Measurements from ENCODE around the gene VN1R5.
"Not testable (repeated sequence)": the region's sequence is repeated elsewhere in the genome, so short reads cannot be mapped to it uniquely, and the experiment has no call there.

The VN1R5 gene

DNA sequence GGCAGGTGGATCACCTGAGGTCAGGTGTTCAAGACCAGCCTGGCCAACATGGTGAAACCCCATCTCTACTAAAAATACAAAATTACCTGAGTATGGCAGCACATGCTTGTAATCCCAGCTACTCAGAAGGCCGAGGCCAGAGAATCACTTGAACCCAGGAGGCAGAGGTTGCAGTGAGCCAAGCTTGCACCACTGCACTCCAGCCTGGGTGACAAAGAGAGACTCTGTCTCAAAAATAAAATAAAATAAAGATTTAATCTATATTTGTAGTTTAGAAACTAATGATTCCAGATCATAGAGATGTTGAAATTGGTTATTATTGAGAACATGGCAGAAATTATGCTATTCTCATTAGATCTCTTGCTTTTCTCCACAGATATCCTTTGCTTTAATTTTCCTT, at the start of gene VN1R5:
Gene VN1R5 (plus strand): TSS at position 301 of the 400 bp plus-strand sequence.
- H3K36me3 ChIP-seq (replicated peaks); H3K4me3 ChIP-seq; DNase-seq (ENCODE audit: low spot score in 2 of 2); H3K4me1 ChIP-seq; H3K9me3 ChIP-seq; in situ Hi-C loops (cut with MboI; ENCODE audit: low sequenced_read_pairs); H3K27me3 ChIP-seq (ENCODE audit: low read depth): not testable (repeated sequence)

DNA sequence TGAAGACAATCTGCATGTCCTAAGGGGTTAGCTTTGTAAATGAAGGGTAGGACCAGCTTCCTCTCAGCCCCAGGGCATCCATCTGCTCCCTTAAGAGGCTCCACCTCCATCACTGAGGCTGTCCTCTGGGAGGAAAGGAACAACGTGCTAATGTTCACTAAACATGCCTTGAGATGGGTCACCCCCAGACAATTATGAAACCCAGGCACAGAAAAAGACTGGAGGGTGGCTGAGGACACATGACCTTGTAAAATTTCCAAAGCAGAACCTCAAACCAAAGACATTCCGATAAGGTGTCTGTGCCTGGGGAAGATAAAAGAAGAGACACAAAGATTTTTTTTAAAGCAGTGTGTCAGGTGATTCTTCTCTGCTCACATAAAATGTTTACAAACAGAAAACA, 46.5 kb upstream of the VN1R5 start:
- H3K9me3 ChIP-seq = no peaks in the 10 kb centered on the region; the same call in 1 of the 2 replicates
- H3K4me1 ChIP-seq = 0 out of 2 replicates have a peak, but pooled peaks cover 3% of the 10 kb centered on the region
- peak overlapping the region; percentile 85 for H3K4me3 ChIP-seq
- peak in 1 of 2 experiments; percentile 23 for DNase-seq (ENCODE audit: low spot score in 2 of 2)
- H3K36me3 ChIP-seq (replicated peaks) = no peaks in the 10 kb centered on the region; the same call in none of the 2 replicates
- H3K27me3 ChIP-seq (ENCODE audit: low read depth) = no peaks in the 10 kb centered on the region
- in situ Hi-C loops (cut with MboI; ENCODE audit: low sequenced_read_pairs) = no loop called here

DNA sequence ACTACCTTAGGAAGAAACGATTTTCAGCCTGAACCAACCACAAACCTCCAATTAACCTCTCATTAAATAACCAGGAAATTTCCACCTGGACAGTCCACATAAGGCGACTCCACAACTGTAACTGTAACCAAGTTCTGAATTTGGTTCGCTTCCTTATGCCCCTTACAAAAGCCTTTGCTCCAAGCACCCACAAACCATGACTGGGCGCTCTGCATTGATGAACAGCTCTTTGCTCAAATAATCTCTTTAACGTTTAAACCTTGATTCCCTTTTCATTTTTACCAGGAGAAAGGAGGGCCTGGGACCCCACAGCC, 45.9 kb upstream of the VN1R5 start:
- in situ Hi-C loops (cut with MboI; ENCODE audit: low sequenced_read_pairs) = no loop called here
- Histone ChIP-seq H3K4me3 (peak overlapping the region; percentile 85), H3K36me3 (replicated peaks) (no peaks in the 10 kb centered on the region; the same call in none of the 2 replicates), H3K27me3 (ENCODE audit: low read depth) (no peaks in the 10 kb centered on the region), H3K9me3 (no peaks in the 10 kb centered on the region; the same call in 1 of the 2 replicates), H3K4me1 (0 out of 2 replicates have a peak, but pooled peaks cover 3% of the 10 kb centered on the region)
- DNase-seq (ENCODE audit: low spot score in 2 of 2) = no peak

DNA sequence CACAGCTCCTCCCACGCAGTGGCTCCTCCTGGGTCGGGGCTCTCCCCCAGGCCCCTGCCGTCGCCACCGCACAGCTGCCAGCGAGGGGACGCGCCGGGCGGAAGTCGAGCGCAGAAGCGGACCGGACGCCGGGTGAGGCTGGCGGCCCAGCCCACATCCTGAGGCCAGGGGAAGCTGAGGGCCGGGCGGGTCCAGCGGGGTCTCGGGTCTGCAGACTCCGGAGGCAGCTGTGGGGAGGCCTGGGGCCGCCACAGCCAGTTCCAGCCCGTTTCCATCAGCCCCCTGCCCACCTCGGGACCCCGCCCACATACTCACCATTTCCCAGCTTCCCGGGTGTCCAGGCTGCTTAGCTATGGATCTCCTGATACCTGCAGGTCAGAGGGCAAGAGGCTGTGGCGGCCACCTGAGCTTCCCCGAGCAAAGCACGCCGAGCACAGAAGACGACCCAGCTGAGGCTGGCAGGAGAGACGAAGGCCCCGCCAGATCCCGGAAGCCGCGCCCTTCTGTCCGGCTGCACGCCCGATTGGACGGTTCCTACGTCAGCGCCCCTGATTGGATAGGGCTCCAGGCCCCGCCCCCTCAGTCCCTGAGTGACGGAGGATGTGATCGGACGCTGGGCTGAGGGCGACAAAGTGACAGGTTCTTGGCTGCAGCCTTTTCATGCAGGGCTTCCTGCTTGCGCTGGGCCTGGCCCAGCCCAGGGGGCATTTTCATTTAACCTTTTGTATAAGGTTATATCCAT, 45.3 kb upstream of the VN1R5 start:
- H3K27me3 ChIP-seq (ENCODE audit: low read depth) = no peaks in the 10 kb centered on the region
- in situ Hi-C loops (cut with MboI; ENCODE audit: low sequenced_read_pairs) = no loop called here
- H3K4me3 ChIP-seq = peak overlapping the region; percentile 85
- 0 out of 2 replicates have a peak, but pooled peaks cover 3% of the 10 kb centered on the region for H3K4me1 ChIP-seq
- H3K9me3 ChIP-seq = no peaks in the 10 kb centered on the region; the same call in 1 of the 2 replicates
- peak; percentile 90 to 98 for DNase-seq (ENCODE audit: low spot score in 2 of 2)
- no peaks in the 10 kb centered on the region; the same call in none of the 2 replicates for H3K36me3 ChIP-seq (replicated peaks)

DNA sequence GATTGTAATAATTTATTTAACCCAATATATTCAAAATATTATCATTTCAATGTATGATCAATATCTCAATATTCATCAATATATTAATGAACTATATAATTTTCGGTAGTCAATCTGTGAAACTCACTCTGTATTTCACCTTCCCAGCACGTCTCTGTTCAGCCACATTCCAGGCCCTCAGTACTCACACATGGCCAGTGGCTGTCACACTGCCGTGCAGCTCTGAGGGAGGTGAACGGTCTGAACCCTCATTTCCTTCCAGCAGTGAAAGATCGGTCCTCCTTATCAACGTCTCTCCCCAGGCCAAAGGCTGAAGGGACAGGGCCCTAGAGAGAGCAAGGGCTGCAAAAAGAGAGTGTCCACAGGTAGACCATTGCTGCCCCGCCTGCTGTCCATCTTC, 44.5 kb upstream of the VN1R5 start:
- Histone ChIP-seq H3K36me3 (replicated peaks) (no peaks in the 10 kb centered on the region; the same call in none of the 2 replicates), H3K9me3 (no peaks in the 10 kb centered on the region; the same call in 1 of the 2 replicates), H3K27me3 (ENCODE audit: low read depth) (no peaks in the 10 kb centered on the region; the same call in 1 of the 2 replicates), H3K4me1 (0 out of 2 replicates have a peak, but pooled peaks cover 3% of the 10 kb centered on the region), H3K4me3 (no peak overlapping the region)
- in situ Hi-C loops (cut with MboI; ENCODE audit: low sequenced_read_pairs) = no loop called here
- DNase-seq (ENCODE audit: low spot score in 2 of 2) = no peak

DNA sequence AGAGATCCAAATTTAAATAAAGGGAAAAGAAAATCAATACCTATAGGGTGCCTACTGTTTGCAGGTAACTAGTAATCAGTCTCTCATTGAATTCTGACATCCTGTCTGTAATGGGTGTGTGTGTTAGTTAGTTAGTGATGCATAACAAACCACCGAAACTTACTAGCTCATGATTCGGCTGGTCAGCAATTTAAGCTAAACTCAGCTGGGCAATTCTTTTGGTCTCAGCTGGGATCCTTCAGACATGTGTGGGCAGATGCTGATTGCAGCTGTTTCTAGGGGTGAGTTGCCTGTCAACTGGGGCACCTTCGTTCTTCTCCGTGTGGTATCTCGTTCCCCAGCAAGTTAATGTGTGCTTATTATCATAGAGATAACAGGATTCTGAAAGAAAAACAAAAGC, 43.9 kb upstream of the VN1R5 start:
- Histone ChIP-seq H3K36me3 (replicated peaks) (no peaks in the 10 kb centered on the region; the same call in none of the 2 replicates), H3K4me3 (no peak overlapping the region), H3K9me3 (no peaks in the 10 kb centered on the region; the same call in 1 of the 2 replicates), H3K27me3 (ENCODE audit: low read depth) (no peaks in the 10 kb centered on the region; the same call in 1 of the 2 replicates), H3K4me1 (0 out of 2 replicates have a peak, but pooled peaks cover 3% of the 10 kb centered on the region)
- no peak for DNase-seq (ENCODE audit: low spot score in 2 of 2)
- in situ Hi-C loops (cut with MboI; ENCODE audit: low sequenced_read_pairs) = no loop called here

DNA sequence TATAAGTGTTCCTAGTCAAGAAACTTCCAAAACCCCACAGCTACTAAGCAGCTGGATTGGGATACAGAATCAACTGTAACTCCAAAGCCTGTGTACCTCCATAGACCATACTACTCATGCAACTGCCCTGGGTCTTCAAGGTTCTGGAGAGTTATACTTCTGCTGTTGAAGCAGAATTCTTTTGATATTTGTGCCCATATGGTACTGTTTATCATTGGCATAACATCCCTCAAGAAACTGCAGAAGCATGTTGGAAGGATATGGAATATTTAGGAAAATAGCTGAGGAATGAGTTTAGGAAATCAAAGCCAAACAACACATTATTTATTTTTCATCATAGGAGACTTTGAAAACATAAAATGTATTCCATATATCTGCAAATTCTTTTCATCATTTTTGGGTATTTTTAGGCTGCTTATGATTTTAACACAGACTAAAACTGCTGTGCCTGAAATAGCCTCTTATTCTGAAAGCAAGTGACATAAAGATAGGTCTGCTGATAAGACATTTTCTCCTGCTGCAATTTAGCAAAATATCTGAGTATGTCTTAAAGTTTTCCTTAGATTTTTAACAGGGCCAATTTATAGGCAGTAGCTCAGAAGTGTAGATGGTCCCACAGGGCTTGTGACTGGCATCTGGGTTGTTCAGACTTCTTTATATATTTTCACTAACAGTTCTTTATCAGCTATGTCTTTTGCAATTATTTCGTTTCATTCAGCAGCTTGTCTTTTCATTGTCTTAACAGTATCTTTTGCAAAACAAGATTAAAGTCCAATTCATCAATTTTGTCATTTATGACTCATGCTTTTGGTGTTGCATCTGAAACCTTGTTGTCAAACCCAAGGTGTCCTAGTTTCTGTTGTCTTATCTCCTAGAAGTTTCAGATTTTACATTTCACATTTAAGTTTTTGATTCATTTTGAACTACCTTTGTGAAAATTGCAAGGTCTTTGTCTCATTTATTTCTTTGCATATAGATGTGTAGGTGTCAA, 43.0 kb upstream of the VN1R5 start:
- in situ Hi-C loops (cut with MboI; ENCODE audit: low sequenced_read_pairs) = no loop called here
- Histone ChIP-seq H3K36me3 (replicated peaks) (no peaks in the 10 kb centered on the region; the same call in 1 of the 2 replicates), H3K4me1 (0 out of 2 replicates have a peak, but pooled peaks cover 3% of the 10 kb centered on the region), H3K9me3 (no peaks in the 10 kb centered on the region), H3K27me3 (ENCODE audit: low read depth) (no peaks in the 10 kb centered on the region; the same call in 1 of the 2 replicates), H3K4me3 (no peak overlapping the region)
- no peak for DNase-seq (ENCODE audit: low spot score in 2 of 2)

DNA sequence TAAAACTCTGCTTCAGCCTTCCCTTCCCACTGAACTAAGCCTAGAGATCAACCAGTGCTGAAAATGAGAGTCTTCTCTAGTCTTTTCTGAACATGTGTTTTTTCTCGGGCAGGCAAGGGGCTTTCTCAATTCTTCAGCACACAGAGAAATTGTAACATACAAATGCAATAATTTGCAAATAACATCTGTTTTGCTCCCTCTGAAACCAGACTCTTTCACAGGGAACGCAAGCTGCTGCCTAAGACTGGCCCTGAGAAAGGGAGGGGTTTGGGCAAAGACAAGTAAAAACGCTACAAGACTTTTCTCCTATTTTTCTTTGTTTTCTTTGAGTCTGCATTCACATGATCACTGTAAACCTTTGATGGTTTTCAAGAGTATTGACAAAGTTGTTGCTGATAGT, 39.6 kb upstream of the VN1R5 start:
- H3K9me3 ChIP-seq = no peaks in the 10 kb centered on the region
- H3K4me3 ChIP-seq = no peak overlapping the region
- in situ Hi-C loops (cut with MboI; ENCODE audit: low sequenced_read_pairs) = no loop called here
- no peaks in the 10 kb centered on the region for H3K4me1 ChIP-seq
- H3K36me3 ChIP-seq (replicated peaks) = no peaks in the 10 kb centered on the region
- H3K27me3 ChIP-seq (ENCODE audit: low read depth) = no peaks in the 10 kb centered on the region; the same call in 1 of the 2 replicates
- DNase-seq (ENCODE audit: low spot score in 2 of 2) = no peak

DNA sequence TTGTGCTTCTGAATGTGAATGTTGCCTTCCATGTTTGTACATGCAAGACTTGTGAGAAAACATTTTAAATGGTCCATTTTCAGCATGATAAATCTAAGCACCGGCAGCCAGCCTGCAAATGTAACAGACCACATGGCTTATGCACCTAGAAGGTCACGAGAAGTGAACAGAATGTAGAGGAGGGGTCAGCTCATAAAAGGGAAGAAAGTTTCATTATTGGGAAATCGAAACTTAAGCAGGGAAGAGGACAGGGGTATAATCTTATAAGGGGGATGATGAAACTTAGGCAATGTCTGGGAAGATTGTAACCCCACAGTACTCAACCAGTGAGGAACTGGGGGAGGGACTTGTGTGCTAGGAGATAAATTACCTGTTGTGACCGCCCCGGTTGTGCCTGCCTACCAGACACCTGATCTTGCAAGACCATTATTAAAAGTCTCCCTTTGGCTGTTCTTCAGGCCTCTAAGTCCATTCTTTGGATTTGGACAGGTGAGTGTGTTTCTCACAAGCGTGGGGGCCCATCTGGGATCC, 37.7 kb upstream of the VN1R5 start:
- no peaks in the 10 kb centered on the region for H3K36me3 ChIP-seq (replicated peaks)
- in situ Hi-C loops (cut with MboI; ENCODE audit: low sequenced_read_pairs) = no loop called here
- DNase-seq (ENCODE audit: low spot score in 2 of 2) = no peak
- no peaks in the 10 kb centered on the region for H3K9me3 ChIP-seq
- no peaks in the 10 kb centered on the region for H3K4me1 ChIP-seq
- H3K27me3 ChIP-seq (ENCODE audit: low read depth) = no peaks in the 10 kb centered on the region; the same call in 1 of the 2 replicates
- H3K4me3 ChIP-seq = no peak overlapping the region

DNA sequence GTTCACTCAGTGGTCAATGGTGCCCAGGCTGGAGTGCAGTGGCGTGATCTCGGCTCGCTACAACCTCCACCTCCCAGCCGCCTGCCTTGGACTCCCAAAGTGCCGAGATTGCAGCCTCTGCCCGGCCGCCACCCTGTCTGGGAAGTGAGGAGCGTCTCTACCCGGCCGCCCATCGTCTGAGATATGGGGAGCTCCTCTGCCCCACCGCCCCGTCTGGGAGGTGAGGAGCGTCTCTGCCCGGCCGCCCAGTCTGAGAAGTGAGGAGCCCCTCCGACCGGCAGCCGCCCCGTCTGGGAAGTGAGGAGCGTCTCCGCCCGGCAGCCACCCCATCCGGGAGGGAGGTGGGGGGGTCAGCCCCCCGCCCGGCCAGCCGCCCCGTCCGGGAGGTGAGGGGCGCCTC, 35.6 kb upstream of the VN1R5 start:
- H3K4me1 ChIP-seq; H3K4me3 ChIP-seq; in situ Hi-C loops (cut with MboI; ENCODE audit: low sequenced_read_pairs); DNase-seq (ENCODE audit: low spot score in 2 of 2); H3K27me3 ChIP-seq (ENCODE audit: low read depth); H3K9me3 ChIP-seq; H3K36me3 ChIP-seq (replicated peaks): not testable (repeated sequence)

DNA sequence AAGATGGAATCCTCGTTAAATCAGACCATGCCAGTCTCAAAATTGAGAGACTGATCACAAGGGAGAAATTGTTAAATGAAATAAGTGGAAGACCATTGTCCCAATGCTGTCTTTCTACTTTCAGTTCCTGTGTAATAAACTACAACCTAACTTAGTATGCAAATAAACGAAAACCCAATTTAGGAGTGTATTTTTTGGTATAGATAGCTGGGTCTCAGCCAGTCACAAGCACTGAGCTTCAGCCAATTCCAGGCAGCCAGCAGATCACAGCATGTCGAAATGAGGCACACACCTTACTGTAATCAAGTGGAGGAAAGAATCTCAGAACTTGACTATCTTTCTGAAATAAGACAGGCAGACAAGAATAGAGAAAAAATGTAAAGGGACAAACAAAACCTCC, 33.0 kb upstream of the VN1R5 start:
- H3K36me3 ChIP-seq (replicated peaks) = no peaks in the 10 kb centered on the region
- H3K9me3 ChIP-seq = no peaks in the 10 kb centered on the region; the same call in 1 of the 2 replicates
- no peak overlapping the region for H3K4me3 ChIP-seq
- no peaks in the 10 kb centered on the region for H3K27me3 ChIP-seq (ENCODE audit: low read depth)
- in situ Hi-C loops (cut with MboI; ENCODE audit: low sequenced_read_pairs) = no loop called here
- DNase-seq (ENCODE audit: low spot score in 2 of 2) = no peak
- no peaks in the 10 kb centered on the region for H3K4me1 ChIP-seq

DNA sequence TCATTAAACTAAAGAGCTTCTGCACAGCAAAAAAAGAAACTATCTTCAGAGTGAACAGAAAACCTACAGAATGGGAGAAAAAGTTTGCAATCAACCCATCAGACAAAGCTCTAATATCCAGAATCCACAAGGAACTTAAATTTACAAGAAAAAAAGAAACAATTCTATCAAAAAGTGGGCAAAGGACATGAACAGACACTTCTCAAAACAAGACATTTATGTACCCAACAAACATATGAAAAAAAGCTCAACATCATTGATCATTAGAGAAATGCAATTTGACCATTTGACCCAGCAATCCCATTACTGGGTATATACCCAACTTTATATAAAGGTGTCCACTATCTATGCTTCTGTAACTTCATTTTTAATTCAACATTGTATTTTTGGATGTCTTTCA, 31.1 kb upstream of the VN1R5 start:
- Histone ChIP-seq H3K4me1 (no peaks in the 10 kb centered on the region), H3K4me3 (no peak overlapping the region), H3K9me3 (no peaks in the 10 kb centered on the region; the same call in 1 of the 2 replicates), H3K27me3 (ENCODE audit: low read depth) (no peaks in the 10 kb centered on the region), H3K36me3 (replicated peaks) (no peaks in the 10 kb centered on the region)
- DNase-seq (ENCODE audit: low spot score in 2 of 2) = no peak
- in situ Hi-C loops (cut with MboI; ENCODE audit: low sequenced_read_pairs) = no loop called here

DNA sequence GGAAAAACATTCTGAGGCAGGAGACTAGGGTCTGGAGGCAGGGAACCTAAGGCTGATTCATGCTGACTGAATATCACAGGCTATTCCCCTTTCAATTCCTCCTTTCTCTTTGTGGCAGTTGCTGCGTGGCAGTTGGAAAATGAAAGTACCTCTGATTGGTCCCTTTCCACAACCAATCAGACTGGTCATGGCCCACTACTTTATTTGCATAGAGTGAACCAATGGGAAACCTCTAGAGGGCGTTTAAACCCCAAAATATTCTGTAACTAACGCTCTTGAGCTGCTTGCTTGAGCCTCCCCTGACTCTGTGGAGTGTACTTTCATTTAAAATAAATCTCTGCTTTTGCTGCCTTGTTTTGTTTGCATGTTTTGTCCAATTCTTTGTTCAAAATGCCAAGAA, 27.7 kb upstream of the VN1R5 start:
- in situ Hi-C loops (cut with MboI; ENCODE audit: low sequenced_read_pairs) = no loop called here
- H3K4me3 ChIP-seq = no peak overlapping the region
- no peaks in the 10 kb centered on the region for H3K4me1 ChIP-seq
- DNase-seq (ENCODE audit: low spot score in 2 of 2) = no peak
- no peaks in the 10 kb centered on the region; the same call in 1 of the 2 replicates for H3K9me3 ChIP-seq
- no peaks in the 10 kb centered on the region for H3K27me3 ChIP-seq (ENCODE audit: low read depth)
- no peaks in the 10 kb centered on the region for H3K36me3 ChIP-seq (replicated peaks)
